ENCODE measurements around the gene CHRNA5.

Gene CHRNA5

DNA sequence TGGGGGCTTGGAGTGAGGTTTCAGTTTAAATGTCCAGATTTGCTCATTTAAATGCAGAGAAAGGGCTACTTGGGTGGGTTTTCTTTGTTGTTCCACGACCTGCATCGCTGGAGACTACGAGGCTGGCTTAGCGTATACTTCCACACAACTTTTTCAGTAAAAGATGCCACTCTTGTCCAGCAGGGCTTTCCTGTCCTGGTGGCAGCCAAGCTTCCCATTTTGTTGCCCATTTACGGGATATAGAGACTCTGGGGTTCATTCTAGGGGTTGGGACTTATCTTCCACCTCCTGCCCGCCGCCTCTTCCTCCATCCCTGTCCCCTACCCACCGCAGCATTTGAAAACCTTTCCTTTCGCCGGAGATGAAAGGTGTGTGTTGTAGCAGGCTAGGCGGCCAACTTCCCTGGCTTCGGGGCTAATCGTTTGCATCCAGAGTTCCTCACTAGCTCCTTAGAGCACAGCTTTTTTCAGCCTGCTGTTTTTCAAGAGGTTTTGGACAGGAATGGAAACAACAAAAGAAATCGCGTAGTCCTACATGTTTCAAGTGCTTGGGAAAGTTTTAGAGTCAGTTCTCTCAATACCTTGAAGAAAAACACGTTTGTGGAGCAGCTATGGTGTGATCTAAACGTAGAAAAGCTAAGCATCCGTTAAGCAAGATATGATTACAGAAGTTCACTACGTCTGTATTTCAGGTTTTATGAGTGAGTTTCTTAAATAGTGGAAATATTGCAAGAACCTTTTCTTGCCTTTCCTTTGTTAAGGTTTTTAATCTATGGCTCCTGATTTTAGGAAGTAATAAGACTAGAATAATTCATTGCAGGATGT is 843 bp downstream of the CHRNA5 start:
- TF ChIP-seq, protein P1, sequence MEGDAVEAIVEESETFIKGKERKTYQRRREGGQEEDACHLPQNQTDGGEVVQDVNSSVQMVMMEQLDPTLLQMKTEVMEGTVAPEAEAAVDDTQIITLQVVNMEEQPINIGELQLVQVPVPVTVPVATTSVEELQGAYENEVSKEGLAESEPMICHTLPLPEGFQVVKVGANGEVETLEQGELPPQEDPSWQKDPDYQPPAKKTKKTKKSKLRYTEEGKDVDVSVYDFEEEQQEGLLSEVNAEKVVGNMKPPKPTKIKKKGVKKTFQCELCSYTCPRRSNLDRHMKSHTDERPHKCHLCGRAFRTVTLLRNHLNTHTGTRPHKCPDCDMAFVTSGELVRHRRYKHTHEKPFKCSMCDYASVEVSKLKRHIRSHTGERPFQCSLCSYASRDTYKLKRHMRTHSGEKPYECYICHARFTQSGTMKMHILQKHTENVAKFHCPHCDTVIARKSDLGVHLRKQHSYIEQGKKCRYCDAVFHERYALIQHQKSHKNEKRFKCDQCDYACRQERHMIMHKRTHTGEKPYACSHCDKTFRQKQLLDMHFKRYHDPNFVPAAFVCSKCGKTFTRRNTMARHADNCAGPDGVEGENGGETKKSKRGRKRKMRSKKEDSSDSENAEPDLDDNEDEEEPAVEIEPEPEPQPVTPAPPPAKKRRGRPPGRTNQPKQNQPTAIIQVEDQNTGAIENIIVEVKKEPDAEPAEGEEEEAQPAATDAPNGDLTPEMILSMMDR (IDR thresholded peaks at IDR 0.05; ENCODE audit: insufficient read depth, low read depth, low read length, missing control alignments) = peak; percentile 40
- peak overlapping the region; percentile 71 for H3K4me3 ChIP-seq (ENCODE audit: low read length)
- peak; percentile 30 for DNase-seq (ENCODE audit: low read depth)

- TF ChIP-seq, protein P1 (IDR thresholded peaks at IDR 0.05; ENCODE audit: insufficient read depth, low read depth, low read length, missing control alignments) = no peak
These were observed 2.2 kb downstream of the CHRNA5 start for GRCh38 chr15:78567531-78567930.

GRCh38 chr15:78570710-78571109 is 5.4 kb downstream of the CHRNA5 start:
- no peak overlapping the region for H3K4me3 ChIP-seq (ENCODE audit: low read length)
- DNase-seq (ENCODE audit: low read depth) = no peak
- TF ChIP-seq, protein P1 (IDR thresholded peaks at IDR 0.05; ENCODE audit: insufficient read depth, low read depth, low read length, missing control alignments) = no peak

More at GRCh38 chr15:78567531-78567930, 2.2 kb downstream of the CHRNA5 start:
- no peak overlapping the region for H3K4me3 ChIP-seq (ENCODE audit: low read length)
- DNase-seq (ENCODE audit: low read depth) = no peak

DNA sequence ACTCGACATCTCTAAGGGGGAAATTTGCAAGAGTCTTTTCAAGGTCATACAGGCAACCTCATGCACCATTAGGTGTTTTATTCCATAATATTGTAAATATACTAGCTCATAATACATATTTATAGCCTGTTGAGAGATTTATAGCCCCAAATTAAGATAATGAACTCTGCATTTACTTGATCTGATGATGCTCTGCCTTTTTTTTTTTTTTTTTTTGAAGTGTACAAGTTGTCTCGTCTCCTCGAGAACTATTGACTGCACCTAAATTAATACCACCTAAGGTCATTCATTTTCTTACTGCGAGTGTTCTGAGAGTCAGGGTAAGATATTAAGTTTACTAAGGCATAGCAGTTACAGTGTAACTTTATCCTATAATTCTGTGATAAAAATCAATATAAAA is 6.1 kb downstream of the CHRNA5 start:
- TF ChIP-seq, protein P1 (IDR thresholded peaks at IDR 0.05; ENCODE audit: insufficient read depth, low read depth, low read length, missing control alignments) = no peak
- H3K4me3 ChIP-seq (ENCODE audit: low read length) = no peak overlapping the region
- DNase-seq (ENCODE audit: low read depth) = no peak

GRCh38 chr15:78573416-78573815 is 8.1 kb downstream of the CHRNA5 start:
- TF ChIP-seq, protein P1 (IDR thresholded peaks at IDR 0.05; ENCODE audit: insufficient read depth, low read depth, low read length, missing control alignments) = no peak
- no peak overlapping the region for H3K4me3 ChIP-seq (ENCODE audit: low read length)
- no peak for DNase-seq (ENCODE audit: low read depth)

GRCh38 chr15:78574944-78575343 is 9.6 kb downstream of the CHRNA5 start:
- H3K4me3 ChIP-seq (ENCODE audit: low read length) = no peak overlapping the region
- TF ChIP-seq, protein P1 (IDR thresholded peaks at IDR 0.05; ENCODE audit: insufficient read depth, low read depth, low read length, missing control alignments) = no peak

DNA sequence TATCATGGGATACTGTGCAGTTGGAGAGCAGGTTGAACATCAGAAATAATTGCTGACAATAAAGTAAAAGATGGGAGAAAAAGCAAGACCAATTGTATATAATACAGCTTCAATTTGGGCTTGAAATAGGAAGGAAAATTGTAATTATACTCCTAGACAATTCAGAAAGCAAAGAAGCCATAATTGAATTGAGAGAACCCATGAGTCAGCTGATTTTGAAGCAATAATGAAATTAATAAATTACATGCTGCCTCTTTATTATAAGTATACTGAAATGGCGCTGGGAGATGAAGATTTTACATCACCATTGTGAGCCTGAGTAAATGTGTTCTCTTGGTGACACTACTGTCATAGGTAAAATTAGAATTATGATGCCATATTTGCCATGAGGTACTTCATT is 32.3 kb downstream of the CHRNA5 start:
- DNase-seq (ENCODE audit: low read depth) = no peak
- TF ChIP-seq, protein P1 (IDR thresholded peaks at IDR 0.05; ENCODE audit: insufficient read depth, low read depth, low read length, missing control alignments) = no peak
- no peak overlapping the region for H3K4me3 ChIP-seq (ENCODE audit: low read length)

More at GRCh38 chr15:78574944-78575343, 9.6 kb downstream of the CHRNA5 start:
- no peak for DNase-seq (ENCODE audit: low read depth)
